NCI-H345 treated with DMSO at 0.1 percent for 48 hours (cell line): ENCODE results near the gene SCGB3A2.
A peak's percentile ranks its signal among the peaks of the same experiment; 100 is the strongest.
"Not testable (repeated sequence)": the region's sequence is repeated elsewhere in the genome, so short reads cannot be mapped to it uniquely, and the experiment has no call there.

Source experiments
- DNase-seq: peaks from one replicate; lab custom pipeline; 2025; ENCODE audit not compliant: unreplicated experiment; lab: John Stamatoyannopoulos, UW

Gene SCGB3A2

DNA sequence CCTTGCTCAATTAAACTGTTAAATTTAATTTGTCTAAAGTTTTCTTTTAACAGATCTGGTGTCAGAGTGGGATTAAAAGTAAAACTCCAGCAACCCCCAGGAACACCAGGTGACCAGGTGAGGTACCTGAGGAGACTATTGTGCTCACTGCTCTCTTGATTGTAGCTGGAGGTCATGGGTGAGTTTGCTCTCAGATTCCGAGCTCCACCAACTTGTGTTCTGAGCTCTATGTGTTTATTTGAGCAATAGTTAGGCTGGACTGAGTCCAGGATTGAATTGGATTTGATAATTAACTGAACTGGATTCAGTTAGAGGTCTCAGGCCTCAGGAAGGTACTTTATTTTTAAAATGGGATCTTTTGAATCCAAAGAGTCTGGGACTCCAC lies 17.9 kb upstream of the SCGB3A2 start:
- DNase-seq, result no peak

- no peak for DNase-seq
Measured at GRCh38 chr5:147863454-147864158, 14.9 kb upstream of the SCGB3A2 start.

GRCh38 chr5:147869112-147869511 lies 9.4 kb upstream of the SCGB3A2 start:
- DNase-seq, result no peak

GRCh38 chr5:147869892-147870291 lies 8.6 kb upstream of the SCGB3A2 start:
- not testable (repeated sequence) for DNase-seq

- not testable (repeated sequence) for DNase-seq
Measured at GRCh38 chr5:147871980-147872549, 6.4 kb upstream of the SCGB3A2 start.

DNA sequence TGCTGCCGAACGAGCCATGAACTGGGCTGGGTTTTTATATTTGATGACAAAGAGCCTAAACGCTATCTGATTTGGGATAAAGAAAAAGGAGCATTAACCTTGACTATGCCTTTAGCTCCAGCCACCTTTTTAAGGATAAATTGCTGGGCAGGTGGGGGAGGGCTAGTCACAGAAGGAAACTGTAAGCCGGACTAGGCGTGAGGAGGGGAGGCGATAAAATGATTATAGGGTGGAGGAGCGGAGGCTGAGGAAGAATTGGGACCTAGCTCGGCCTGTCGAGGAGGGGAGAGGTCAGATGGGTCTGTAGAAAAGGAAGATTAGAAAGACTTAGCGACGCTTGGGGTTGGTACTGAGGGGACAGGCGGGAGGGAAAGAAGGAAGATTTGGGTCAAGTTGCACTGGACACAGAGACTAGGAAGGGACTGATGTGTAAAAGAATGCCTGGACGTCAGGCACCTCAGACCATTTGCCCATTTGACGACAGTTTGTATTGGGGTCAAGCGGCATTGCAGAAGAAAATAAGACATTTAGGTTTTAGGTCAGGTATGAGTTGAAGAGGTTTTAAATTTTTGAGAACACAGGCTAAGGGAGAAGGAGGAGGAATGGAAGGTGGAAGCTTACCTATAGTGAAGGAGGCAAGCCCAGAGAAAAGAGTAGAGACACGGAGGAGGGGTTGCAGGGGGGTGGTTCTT lies 5.6 kb upstream of the SCGB3A2 start:
- not testable (repeated sequence) for DNase-seq

- DNase-seq, result not testable (repeated sequence)
Measured at GRCh38 chr5:147874118-147874875, 4.2 kb upstream of the SCGB3A2 start.

GRCh38 chr5:147874910-147875367 lies 3.6 kb upstream of the SCGB3A2 start:
- no peak for DNase-seq

DNA sequence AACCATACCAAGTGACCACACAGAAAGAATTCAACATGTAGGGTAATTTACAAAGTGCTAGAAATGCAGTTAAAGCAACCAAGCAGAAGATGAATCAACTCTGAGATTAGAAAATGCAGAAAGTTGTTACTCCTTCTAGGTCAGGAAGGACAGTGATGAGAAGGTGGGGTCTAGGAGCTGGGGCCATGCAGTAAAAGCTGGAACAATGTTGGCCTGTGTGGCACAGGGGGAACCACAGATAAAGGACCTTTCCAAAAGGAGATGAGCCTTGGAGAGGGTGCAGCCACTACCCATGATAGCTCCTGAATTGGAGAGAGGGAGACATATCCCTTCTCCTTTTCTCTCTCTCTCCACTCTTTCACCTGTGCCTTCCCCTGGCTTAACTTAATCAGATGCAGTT lies 2.4 kb upstream of the SCGB3A2 start:
- DNase-seq, result no peak

DNA sequence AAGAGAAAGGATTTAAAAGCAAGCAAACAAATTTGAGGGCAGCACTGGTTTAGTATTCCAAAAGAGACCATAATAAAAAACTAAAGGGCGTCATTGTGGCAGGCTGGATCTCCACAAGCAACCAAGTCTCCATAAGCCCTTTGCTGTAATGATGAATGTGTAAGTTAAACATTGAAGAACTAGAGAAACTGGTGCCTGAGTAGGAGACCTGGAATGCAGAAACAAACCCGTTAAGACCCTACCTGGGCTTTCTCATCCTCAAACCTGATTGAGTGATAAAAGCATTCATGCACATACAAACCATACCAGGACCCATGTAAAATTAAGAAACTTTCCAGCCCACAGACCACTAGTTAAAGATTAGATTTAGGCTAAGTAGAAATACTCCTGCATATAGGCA lies 1.9 kb upstream of the SCGB3A2 start:
- DNase-seq, result no peak

DNA sequence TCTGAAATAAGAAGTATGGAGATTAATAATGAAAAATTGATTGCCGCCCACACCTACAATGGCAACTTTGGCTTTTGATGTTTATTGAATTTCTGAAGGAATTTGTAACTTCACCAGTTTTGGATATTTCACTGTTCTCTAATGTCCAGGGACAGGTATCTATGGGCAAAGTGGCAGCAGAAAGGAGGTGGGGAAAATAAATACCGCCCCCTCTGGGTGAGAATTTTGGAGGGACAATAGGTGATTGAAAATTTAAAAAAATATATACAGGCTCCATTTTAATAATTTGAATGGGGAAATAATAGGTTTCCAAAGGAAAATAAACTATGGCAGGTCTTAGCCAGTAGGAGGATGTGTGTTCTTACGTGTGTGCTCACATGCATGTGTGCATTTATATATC lies 1.3 kb downstream of the SCGB3A2 start:
- DNase-seq, result no peak

DNA sequence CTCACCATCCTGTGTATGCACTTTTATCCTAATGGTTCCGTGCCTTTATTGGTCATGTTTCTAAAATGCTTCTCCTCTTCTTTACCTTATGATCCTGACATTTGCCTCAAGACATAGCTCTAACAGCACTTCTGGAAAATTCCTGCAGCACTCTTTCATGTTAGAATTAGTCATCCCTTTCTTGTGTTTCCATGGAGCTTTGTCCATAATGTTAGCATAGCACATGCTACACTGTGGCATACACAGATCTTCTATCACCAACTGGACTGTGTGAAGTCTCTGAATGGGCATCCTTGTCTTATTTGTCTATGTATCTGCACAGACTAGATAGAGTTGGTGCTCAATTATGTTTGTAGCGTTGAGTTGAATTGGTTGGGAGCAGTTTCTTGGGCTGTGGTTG lies 2.0 kb downstream of the SCGB3A2 start:
- DNase-seq, result no peak

DNA sequence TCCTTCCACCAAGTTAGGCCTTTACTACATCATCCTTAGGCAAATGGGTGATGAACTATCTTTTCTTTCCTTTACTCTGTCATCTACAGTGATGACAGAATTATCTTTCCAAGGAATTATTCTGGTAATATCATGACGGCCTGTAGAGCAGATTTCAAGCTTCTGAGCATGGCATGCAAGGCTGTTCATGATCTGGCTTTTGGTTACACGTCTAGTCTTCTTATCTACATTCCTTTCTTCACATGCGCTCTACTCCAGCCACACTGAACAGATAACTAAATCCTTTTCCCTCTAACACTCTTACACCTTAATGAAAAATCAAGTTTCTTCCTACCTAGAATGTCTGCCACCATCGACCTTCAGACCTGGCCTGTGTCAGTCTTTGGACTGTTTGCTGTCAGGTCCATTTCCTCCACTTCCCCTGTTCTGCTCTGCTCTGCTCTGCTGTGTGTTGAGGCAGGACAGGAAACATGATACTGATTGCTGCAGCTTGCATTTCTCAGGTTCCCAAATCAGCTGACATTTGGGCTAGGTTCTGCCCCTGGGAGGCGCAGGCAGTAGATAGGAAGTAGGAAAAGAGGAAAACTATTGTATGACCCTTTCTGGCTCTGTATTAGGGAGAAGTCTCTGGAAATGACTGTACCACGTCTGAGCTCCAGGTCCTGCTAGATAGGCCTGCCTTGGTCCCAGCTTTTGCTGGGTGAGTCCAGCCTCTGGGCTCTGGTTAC lies 4.2 kb downstream of the SCGB3A2 start:
- DNase-seq, result no peak

- peak; percentile 2 for DNase-seq
Measured at GRCh38 chr5:147887026-147887627, 8.6 kb downstream of the SCGB3A2 start.

GRCh38 chr5:147887930-147888329 lies 9.4 kb downstream of the SCGB3A2 start:
- no peak for DNase-seq

DNA sequence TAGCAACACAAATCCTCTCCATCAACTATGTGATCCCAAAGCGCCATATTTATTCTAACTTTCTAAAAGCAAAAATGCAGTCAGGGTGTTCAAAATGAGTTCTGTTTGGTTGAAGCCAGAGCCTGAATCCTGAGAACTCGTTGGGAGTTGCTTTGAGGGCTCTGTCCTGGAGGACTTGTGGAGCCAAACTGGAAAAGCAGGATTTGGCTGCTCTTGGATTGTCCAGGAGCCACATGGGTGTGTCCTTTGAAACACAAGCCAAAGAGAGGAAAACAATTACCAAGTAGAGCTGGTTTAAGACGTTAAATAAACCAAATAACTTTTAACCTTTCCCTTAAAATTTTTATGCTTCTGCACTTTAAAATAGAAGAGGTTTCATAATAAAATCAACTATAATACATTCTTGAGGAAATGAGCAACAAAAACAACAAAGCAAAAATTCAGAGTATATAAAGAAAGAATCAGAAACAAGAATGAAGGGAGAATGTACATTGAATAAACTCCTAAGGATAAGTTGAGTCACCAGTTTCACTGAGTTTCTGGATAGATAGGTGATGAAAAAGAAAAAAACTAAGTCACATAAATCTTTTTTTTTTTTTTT lies 14.3 kb downstream of the SCGB3A2 start:
- DNase-seq, result no peak

- no peak for DNase-seq
Measured at GRCh38 chr5:147893820-147894219, 15.3 kb downstream of the SCGB3A2 start.

DNA sequence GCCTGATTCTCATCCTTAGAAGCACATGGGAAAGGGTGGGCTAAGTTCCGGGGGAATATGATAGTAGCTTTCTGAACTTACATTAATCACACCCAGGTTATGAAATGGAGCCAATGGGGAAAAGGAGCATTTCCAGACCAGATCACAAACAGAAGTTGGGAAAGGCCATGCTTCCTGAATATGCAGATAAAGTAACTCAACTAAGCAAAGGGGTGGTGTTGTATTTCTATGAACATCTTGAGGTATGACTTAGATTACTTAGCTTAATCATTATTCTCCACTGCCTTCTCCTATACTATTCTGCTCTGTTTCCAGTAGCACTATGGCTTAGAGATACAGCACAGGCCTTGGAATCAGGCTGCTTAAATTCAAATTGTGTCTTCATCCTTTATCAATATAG lies 17.4 kb downstream of the SCGB3A2 start:
- no peak for DNase-seq

DNA sequence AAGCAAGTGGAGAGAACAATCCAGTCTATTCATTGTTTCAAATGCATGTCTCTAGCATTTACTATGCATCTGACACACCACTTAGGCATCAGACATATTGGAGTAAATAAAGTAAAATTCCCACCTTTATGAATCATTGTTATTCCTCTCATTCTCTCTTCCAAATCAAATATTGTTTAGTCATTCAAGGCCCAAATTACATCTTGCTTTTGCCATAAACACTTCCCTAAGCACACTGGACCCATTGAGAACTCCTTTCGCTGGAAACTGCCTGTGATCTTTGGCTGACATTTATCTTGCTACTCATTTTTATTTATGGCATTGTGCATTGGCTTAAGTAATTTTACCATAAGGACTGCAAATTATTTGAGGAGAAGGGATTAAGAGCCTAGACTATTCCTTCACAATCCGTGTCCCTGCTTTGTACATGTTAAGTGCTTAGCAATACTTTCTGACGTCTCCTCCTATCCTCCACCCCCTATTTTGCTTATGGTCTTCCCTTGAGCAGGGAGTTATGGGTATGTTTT lies 20.4 kb downstream of the SCGB3A2 start:
- DNase-seq, result no peak

DNA sequence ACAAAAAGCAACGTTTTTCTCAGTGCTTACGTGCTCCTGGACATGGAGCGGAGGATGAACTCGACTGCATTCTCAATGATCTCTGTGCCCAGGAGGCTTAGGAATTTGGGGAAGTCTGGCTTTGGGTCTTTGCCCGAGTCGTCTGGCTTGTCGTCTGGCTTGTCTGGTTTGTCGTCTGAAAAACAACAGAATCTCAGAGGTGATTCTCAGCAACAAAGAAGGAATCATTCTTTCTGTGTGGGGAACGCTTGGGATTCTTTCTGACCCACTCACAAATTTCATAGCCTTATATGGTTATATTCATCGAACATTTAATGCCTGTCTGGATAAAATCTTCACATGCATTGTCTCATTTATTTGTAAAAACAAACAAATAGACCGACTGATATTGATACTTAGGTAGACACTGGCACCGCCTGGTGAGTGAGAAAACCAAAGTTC lies 23.1 kb downstream of the SCGB3A2 start:
- DNase-seq, result no peak
